ENCODE measurements around the gene GNAQ.

- TF ChIP-seq YY1 (IDR thresholded peaks at IDR 0.05; ENCODE audit: low read depth) = no peak
- TF ChIP-seq, protein P1, sequence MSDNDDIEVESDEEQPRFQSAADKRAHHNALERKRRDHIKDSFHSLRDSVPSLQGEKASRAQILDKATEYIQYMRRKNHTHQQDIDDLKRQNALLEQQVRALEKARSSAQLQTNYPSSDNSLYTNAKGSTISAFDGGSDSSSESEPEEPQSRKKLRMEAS (IDR thresholded peaks at IDR 0.05) = no peak
These were observed 140.3 kb downstream of the GNAQ start for GRCh38 chr9:77891128-77891800.

Measured in Ishikawa (cell line).